ENCODE data around the gene MUS81. TPM values are rescaled to one million over a fixed set of nuclear protein-coding genes. Genes with fewer than 3 reads are reported as not detected.

The MUS81 gene
- total and polyA plus RNA-seq, 2 experiments from 2014 or later = 23.8 to 47.0 TPM

DNA sequence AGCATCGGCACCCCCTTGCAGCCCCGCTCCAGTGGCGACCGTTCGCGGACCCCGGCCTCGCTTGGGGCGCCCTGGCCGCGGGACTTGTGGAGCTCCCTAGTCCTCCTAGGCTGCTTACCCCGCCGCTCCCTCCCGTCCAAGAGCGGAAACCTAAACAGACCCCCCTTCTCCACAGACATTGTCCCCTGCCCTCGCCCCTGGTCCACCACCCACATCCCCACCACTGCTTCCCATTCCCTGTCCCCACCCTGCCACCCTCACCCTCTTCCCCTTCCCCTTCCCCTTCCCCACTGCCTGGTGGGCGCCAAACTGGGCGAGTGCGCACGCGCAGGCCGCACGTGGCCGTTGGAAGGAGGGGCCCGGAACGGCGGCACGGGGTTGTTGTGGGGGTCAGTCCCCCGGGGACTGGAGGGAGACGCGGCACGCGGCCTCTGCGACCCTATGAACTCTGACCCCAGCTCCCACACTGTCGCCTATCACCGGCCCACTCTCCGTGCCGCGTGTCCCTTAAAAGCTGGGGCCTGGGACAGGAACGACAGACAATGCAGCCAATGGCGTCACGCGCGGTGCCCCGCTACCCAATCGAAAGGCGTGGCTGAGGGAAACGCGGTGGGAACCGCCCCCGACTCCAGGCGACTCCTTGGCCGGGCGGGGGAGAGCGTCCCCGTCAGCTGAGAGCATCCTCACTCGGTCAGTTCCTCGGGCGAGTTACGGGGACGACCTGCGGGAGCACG, 26.8 kb upstream of the MUS81 start, which contains the start of gene SNX32:
SNX32 (plus strand) TSS at position 667 of the 734 bp plus-strand sequence. CDS start 103 bp downstream, outside the sequence.
- peak; percentile 97 for DNase-seq (ENCODE audit: low spot score)
- WGBS (ENCODE audit: low lambda C conversion rate, missing lambda C conversion rate) = 3% methylated on average over 45 of the region's 63 CpGs
- TF ChIP-seq, protein P1, sequence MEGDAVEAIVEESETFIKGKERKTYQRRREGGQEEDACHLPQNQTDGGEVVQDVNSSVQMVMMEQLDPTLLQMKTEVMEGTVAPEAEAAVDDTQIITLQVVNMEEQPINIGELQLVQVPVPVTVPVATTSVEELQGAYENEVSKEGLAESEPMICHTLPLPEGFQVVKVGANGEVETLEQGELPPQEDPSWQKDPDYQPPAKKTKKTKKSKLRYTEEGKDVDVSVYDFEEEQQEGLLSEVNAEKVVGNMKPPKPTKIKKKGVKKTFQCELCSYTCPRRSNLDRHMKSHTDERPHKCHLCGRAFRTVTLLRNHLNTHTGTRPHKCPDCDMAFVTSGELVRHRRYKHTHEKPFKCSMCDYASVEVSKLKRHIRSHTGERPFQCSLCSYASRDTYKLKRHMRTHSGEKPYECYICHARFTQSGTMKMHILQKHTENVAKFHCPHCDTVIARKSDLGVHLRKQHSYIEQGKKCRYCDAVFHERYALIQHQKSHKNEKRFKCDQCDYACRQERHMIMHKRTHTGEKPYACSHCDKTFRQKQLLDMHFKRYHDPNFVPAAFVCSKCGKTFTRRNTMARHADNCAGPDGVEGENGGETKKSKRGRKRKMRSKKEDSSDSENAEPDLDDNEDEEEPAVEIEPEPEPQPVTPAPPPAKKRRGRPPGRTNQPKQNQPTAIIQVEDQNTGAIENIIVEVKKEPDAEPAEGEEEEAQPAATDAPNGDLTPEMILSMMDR (IDR thresholded peaks at IDR 0.05; ENCODE audit: poor library complexity) = no peak
- TF ChIP-seq EZH2phosphoT487 (IDR thresholded peaks at IDR 0.05; ENCODE audit: low read depth, severe bottlenecking, unreplicated experiment) (no peak), EZH2 (IDR thresholded peaks at IDR 0.05; ENCODE audit: borderline replicate concordance) (no peak)
- no peaks in the 10 kb centered on the region for H3K27me3 ChIP-seq
- no peaks in the 10 kb centered on the region for H3K9me2 ChIP-seq (replicated peaks; ENCODE audit: insufficient read depth)
- peaks cover 6% of the 10 kb centered on the region for H3K4me1 ChIP-seq (ENCODE audit: insufficient read depth)
- peak within 1 kb of the TSS; percentile 19 for H3K27ac ChIP-seq
- peak within 1 kb of the TSS; percentile 45 for H3K4me3 ChIP-seq
- H3K9me3 ChIP-seq (ENCODE audit: low read depth) = no peaks in the 10 kb centered on the region
- H3K79me2 ChIP-seq = peaks cover 13% of the 10 kb centered on the region
- H3K4me2 ChIP-seq = peak within 1 kb of the TSS; percentile 89
- H2AFZ ChIP-seq = peak within 1 kb of the TSS; percentile 77
- H4K20me1 ChIP-seq (ENCODE audit: insufficient read depth, poor library complexity, severe bottlenecking) = no peaks in the 10 kb centered on the region
- H3K36me3 ChIP-seq (replicated peaks; ENCODE audit: insufficient read depth, low read depth) = no peaks in the 10 kb centered on the region

DNA sequence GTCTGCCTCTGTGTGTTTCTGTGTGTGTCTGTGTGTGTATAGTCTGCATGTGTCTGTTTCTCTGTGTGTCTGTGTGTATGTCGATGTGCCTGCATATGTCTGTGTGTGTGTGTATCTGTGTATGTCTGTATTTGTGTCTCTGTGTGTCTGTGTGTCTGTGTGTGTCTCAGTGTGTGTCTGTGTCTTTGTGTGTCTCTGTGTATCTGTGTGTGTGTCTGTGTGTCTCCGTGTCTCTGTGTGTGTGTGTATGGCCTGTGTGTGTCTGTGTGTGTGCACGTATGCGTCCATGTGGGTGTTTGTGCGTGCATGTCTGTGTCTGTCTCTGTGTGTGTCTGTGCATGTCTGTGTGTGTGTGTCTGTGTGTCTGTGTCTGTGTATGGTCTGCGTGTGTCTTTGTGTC, 26.0 kb upstream of the MUS81 start:
- 65% methylated on average over 6 of the region's 6 CpGs for WGBS (ENCODE audit: low lambda C conversion rate, missing lambda C conversion rate)
- H3K4me3 ChIP-seq = peak overlapping the region; percentile 45
- no peak overlapping the region for H3K27ac ChIP-seq
- TF ChIP-seq, protein P1 (IDR thresholded peaks at IDR 0.05; ENCODE audit: poor library complexity) = no peak
- TF ChIP-seq EZH2phosphoT487 (IDR thresholded peaks at IDR 0.05; ENCODE audit: low read depth, severe bottlenecking, unreplicated experiment) (no peak), EZH2 (IDR thresholded peaks at IDR 0.05; ENCODE audit: borderline replicate concordance) (no peak)
- peak overlapping the region; percentile 89 for H3K4me2 ChIP-seq
- peaks cover 13% of the 10 kb centered on the region for H3K79me2 ChIP-seq
- H3K9me3 ChIP-seq (ENCODE audit: low read depth) = no peaks in the 10 kb centered on the region
- H4K20me1 ChIP-seq (ENCODE audit: insufficient read depth, poor library complexity, severe bottlenecking) = no peaks in the 10 kb centered on the region
- H3K27me3 ChIP-seq = no peaks in the 10 kb centered on the region
- no peaks in the 10 kb centered on the region for H3K9me2 ChIP-seq (replicated peaks; ENCODE audit: insufficient read depth)
- H2AFZ ChIP-seq = peak overlapping the region; percentile 67
- no peaks in the 10 kb centered on the region for H3K36me3 ChIP-seq (replicated peaks; ENCODE audit: insufficient read depth, low read depth)
- no peak for DNase-seq (ENCODE audit: low spot score)
- peaks cover 6% of the 10 kb centered on the region for H3K4me1 ChIP-seq (ENCODE audit: insufficient read depth)

DNA sequence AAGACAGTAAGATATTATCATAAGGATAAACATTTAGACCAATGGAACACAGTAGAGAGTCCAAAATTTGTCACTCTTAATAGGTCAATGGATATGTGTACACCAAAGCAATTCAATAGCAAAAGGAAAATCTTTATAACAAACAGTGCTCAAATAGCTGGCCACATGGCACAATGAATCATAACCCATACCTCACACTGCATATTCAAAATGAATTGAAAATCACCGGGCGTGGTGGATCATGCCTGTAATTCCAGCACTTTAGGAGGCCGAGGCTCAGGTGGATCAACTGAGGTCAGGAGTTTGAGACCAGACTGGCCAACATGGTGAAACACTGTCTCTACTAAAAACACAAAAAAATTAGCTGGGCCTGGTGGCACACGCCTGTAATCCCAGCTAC, 18.1 kb upstream of the MUS81 start:
- H3K27ac ChIP-seq = no peak overlapping the region
- 96% methylated on average over 4 of the region's 4 CpGs for WGBS (ENCODE audit: low lambda C conversion rate, missing lambda C conversion rate)
- no peak for DNase-seq (ENCODE audit: low spot score)
- no peaks in the 10 kb centered on the region for H4K20me1 ChIP-seq (ENCODE audit: insufficient read depth, poor library complexity, severe bottlenecking)
- no peaks in the 10 kb centered on the region for H3K27me3 ChIP-seq
- H3K36me3 ChIP-seq (replicated peaks; ENCODE audit: insufficient read depth, low read depth) = no peaks in the 10 kb centered on the region
- no peaks in the 10 kb centered on the region for H3K9me3 ChIP-seq (ENCODE audit: low read depth)
- TF ChIP-seq EZH2 (IDR thresholded peaks at IDR 0.05; ENCODE audit: borderline replicate concordance) (no peak), EZH2phosphoT487 (IDR thresholded peaks at IDR 0.05; ENCODE audit: low read depth, severe bottlenecking, unreplicated experiment) (no peak)
- TF ChIP-seq, protein P1 (IDR thresholded peaks at IDR 0.05; ENCODE audit: poor library complexity) = no peak
- no peak overlapping the region for H3K4me2 ChIP-seq
- no peaks in the 10 kb centered on the region for H3K9me2 ChIP-seq (replicated peaks; ENCODE audit: insufficient read depth)
- H3K4me1 ChIP-seq (ENCODE audit: insufficient read depth) = peaks cover 8% of the 10 kb centered on the region
- no peak overlapping the region for H2AFZ ChIP-seq
- no peaks in the 10 kb centered on the region for H3K79me2 ChIP-seq
- H3K4me3 ChIP-seq = no peak overlapping the region
